H1 (cell line): Measurements from ENCODE around the gene SIX5.

ENCODE experiments used
- CHD2 ChIP-seq: IDR thresholded peaks from 2 replicates; pipeline ENCODE4 v1.6.1; 2012; ENCODE audit warnings: low read length, improper control_type of control experiment
- POLR2AphosphoS5 ChIP-seq: IDR thresholded peaks from 2 replicates; pipeline ENCODE4 v1.6.1; 2011; ENCODE audit warnings: low read depth, low read length
- RBBP5 ChIP-seq: IDR thresholded peaks from 2 replicates; pipeline ENCODE4 v1.7.1; 2012; ENCODE audit warnings: low read depth, mild to moderate bottlenecking, inconsistent platforms, low read length, moderate library complexity, borderline replicate concordance
- TAF1 ChIP-seq: IDR thresholded peaks from 2 replicates; pipeline ENCODE4 v1.6.1; 2011; ENCODE audit warnings: mild to moderate bottlenecking, low read depth, low read length
- TF ChIP-seq, protein P1 (sequence below), 3 experiments: IDR thresholded peaks; 1 replicate in 2 of 3; 2 replicates in 1 of 3; pipeline versions ENCODE4 v1.5.1 to v1.6.1; 2011; ENCODE audit warnings: low read length in 3 of 3, mild to moderate bottlenecking in 3 of 3, inconsistent platforms in 2 of 3, low read depth in 1 of 3, moderate library complexity in 1 of 3; ENCODE audit not compliant: insufficient read depth in 1 of 3; ENCODE audit errors: control extremely low read depth in 1 of 3

DNA sequence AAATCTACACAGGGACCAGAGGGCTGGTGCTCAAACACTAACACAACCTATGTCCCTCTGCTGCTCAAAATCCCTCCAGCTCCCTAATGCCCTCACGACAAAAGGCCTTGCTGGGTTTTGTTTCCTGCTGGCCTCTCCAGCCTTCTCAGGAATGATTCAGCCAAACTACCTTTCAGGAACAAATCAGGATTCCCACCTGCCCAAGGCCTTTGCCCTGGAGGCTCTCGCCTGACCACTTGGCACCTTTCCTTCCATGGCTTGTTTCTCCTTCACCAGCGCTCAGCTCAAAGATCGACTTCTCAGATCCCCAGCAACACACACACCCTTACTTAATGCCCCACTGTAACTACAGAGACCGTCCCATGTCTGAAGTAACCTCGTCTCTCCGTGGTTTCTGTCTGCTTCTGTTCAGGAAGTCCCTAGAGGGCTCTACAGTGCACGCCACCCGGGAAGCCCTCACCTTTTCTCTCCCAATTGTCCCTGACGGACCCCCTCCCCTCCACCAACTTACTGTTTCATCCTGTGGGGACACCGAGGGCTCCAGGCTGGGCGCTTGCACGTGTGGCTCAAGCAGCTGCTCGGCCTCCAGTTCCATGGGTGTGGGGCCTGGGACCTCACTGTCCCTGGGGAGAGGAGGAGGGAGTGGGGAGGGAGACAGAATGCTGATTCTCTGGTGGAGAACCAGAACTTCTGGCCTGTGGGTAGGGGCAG, 3.2 kb upstream of the SIX5 start:
- no peak for TF ChIP-seq POLR2AphosphoS5
- TF ChIP-seq, protein P1, sequence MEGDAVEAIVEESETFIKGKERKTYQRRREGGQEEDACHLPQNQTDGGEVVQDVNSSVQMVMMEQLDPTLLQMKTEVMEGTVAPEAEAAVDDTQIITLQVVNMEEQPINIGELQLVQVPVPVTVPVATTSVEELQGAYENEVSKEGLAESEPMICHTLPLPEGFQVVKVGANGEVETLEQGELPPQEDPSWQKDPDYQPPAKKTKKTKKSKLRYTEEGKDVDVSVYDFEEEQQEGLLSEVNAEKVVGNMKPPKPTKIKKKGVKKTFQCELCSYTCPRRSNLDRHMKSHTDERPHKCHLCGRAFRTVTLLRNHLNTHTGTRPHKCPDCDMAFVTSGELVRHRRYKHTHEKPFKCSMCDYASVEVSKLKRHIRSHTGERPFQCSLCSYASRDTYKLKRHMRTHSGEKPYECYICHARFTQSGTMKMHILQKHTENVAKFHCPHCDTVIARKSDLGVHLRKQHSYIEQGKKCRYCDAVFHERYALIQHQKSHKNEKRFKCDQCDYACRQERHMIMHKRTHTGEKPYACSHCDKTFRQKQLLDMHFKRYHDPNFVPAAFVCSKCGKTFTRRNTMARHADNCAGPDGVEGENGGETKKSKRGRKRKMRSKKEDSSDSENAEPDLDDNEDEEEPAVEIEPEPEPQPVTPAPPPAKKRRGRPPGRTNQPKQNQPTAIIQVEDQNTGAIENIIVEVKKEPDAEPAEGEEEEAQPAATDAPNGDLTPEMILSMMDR (IDR thresholded peaks at IDR 0.05; ENCODE audit: control extremely low read depth in 1 of 3, insufficient read depth in 1 of 3, low read depth in 1 of 3, low read length in 3 of 3) = no peak
- TF ChIP-seq TAF1 = no peak
- TF ChIP-seq CHD2 = no peak
- no peak for TF ChIP-seq RBBP5
